GM12891 (cell line): ENCODE measurements around the gene C10orf71.

ENCODE experiments used
- PAX5 ChIP-seq: IDR thresholded peaks from 2 replicates; pipeline ENCODE4 v1.6.1; 2011; ENCODE audit warnings: low read length, moderate library complexity, mild to moderate bottlenecking; ENCODE audit not compliant: insufficient read depth, severe bottlenecking
- POLR2A ChIP-seq: IDR thresholded peaks from 2 replicates; pipeline ENCODE4 v1.6.1; 2011; ENCODE audit warnings: low read depth, low read length, control low read depth
- POLR2AphosphoS5 ChIP-seq: IDR thresholded peaks from 2 replicates; pipeline ENCODE4 v1.6.1; 2011; ENCODE audit warnings: low read depth, low read length, control low read depth
- SPI1 ChIP-seq: IDR thresholded peaks from 2 replicates; pipeline ENCODE4 v1.6.1; 2011; ENCODE audit warnings: low read depth, low read length, control low read depth
- TAF1 ChIP-seq: IDR thresholded peaks from 2 replicates; pipeline ENCODE4 v1.6.1; 2011; ENCODE audit warnings: low read depth, low read length, control low read depth

DNA sequence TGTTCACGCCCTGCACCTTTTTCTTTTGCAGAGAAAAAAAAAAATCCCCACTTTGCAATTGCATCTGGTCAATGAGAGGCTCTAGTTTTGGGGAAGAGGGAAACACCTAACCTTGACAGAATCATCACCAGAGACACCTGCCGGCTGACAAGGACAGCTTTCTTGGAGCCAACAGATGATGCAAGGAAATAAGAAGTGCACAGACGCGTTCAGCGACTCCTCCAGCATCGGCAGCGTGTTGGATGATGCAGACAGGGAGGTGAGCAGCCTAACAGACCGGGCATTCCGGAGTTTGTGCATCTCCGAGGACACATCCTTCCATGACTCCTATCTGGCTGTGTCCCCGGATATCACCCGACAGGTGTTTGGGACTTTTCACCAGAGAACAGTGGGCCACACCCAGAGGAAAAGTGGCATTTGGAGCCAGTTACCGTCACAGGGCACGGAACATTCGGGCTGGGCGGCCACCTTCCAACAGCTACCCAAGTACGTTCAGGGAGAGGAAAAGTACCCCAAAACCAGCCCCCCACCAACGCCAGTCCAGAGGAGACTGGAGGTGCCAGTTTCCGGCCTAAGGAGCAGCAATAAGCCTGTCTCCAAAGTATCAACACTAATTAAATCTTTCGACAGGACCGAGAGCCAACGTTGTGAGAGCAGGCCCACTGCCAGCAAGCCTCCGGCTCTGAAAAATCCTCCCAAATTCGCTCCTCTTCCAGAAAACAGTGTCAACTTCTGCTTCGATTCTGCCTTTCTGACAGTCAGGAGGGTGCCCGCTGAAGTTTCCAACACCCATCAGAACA, 23.6 kb downstream of the C10orf71 start:
- no peak for TF ChIP-seq PAX5
- TF ChIP-seq TAF1, result no peak
- TF ChIP-seq POLR2A, result no peak
- no peak for TF ChIP-seq POLR2AphosphoS5
- TF ChIP-seq SPI1, result no peak
